ENCODE results near the gene PACRG. TPM values are rescaled to one million over a fixed set of nuclear protein-coding genes. Genes with fewer than 3 reads are reported as not detected.

Gene PACRG
- total RNA-seq, 2 donors from 2014 or later, result 2.8 to 21.3 TPM

DNA sequence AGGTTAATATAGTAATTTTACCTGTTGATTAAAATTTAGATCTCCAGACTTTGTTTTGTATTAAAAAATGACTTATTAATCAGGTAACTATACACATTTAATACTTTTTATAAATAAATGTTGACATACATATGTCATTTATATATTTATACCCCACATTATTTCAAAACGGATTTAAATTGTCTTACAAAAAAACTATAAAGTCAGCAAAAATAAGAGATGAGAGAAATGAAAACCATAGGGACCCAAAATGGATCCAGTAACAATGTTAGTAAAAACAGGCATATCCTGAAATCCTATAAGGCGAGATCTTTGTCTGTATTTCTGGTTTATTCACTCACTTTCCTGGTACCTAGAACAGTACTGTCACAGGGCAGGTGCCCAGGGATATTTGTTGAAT lies 91.5 kb downstream of the PACRG start:
- no peak overlapping the region for H3K4me3 ChIP-seq
- TF ChIP-seq, protein P1, sequence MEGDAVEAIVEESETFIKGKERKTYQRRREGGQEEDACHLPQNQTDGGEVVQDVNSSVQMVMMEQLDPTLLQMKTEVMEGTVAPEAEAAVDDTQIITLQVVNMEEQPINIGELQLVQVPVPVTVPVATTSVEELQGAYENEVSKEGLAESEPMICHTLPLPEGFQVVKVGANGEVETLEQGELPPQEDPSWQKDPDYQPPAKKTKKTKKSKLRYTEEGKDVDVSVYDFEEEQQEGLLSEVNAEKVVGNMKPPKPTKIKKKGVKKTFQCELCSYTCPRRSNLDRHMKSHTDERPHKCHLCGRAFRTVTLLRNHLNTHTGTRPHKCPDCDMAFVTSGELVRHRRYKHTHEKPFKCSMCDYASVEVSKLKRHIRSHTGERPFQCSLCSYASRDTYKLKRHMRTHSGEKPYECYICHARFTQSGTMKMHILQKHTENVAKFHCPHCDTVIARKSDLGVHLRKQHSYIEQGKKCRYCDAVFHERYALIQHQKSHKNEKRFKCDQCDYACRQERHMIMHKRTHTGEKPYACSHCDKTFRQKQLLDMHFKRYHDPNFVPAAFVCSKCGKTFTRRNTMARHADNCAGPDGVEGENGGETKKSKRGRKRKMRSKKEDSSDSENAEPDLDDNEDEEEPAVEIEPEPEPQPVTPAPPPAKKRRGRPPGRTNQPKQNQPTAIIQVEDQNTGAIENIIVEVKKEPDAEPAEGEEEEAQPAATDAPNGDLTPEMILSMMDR (IDR thresholded peaks at IDR 0.05), result no peak
- DNase-seq (ENCODE audit: low spot score), result no peak
- H3K27me3 ChIP-seq, result no peaks in the 10 kb centered on the region
- H3K27ac ChIP-seq, result no peak overlapping the region
- H3K36me3 ChIP-seq, result no peaks in the 10 kb centered on the region
- no peaks in the 10 kb centered on the region for H3K4me1 ChIP-seq
- no peaks in the 10 kb centered on the region for H3K9me3 ChIP-seq

- H3K27me3 ChIP-seq, result no peaks in the 10 kb centered on the region
- no peak for DNase-seq (ENCODE audit: low spot score)
- H3K9me3 ChIP-seq, result no peaks in the 10 kb centered on the region
- H3K36me3 ChIP-seq, result no peaks in the 10 kb centered on the region
- no peak overlapping the region for H3K27ac ChIP-seq
- H3K4me3 ChIP-seq, result no peak overlapping the region
- H3K4me1 ChIP-seq, result no peaks in the 10 kb centered on the region
- TF ChIP-seq, protein P1 (IDR thresholded peaks at IDR 0.05), result no peak
Observed at GRCh38 chr6:162821102-162821501, 93.3 kb downstream of the PACRG start.

DNA sequence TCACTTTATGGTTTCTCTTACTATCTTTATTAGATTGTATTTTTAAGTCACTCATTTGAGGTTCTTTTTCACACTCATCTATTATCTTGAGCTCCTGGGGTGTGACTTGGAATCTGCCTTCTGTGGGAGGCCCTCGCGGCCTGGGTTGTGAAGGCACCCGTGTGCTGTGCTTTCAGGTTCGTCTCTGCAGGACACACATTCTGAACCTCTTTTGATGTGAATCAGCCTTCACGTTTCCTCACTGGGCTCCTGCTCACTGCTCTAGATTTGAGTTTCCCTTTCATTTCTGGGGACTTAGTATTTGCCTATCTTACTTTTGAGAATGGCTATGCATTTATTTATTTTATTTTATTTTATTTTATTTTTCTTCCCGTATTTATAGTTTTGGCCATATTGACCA lies 97.8 kb downstream of the PACRG start:
- Histone ChIP-seq H3K27ac (no peak overlapping the region), H3K4me3 (no peak overlapping the region), H3K4me1 (no peaks in the 10 kb centered on the region), H3K9me3 (no peaks in the 10 kb centered on the region), H3K27me3 (no peaks in the 10 kb centered on the region), H3K36me3 (no peaks in the 10 kb centered on the region)
- TF ChIP-seq, protein P1 (IDR thresholded peaks at IDR 0.05), result no peak
- no peak for DNase-seq (ENCODE audit: low spot score)

GRCh38 chr6:162829013-162829742 lies 101.4 kb downstream of the PACRG start:
- H3K4me1 ChIP-seq, result no peaks in the 10 kb centered on the region
- H3K4me3 ChIP-seq, result no peak overlapping the region
- H3K9me3 ChIP-seq, result peaks cover 0 to 6% of the 10 kb centered on the region in 2 donors
- DNase-seq (ENCODE audit: low spot score), result no peak
- H3K27me3 ChIP-seq, result no peaks in the 10 kb centered on the region
- TF ChIP-seq, protein P1 (IDR thresholded peaks at IDR 0.05), result no peak
- no peaks in the 10 kb centered on the region for H3K36me3 ChIP-seq
- H3K27ac ChIP-seq, result no peak overlapping the region

- no peaks in the 10 kb centered on the region for H3K4me1 ChIP-seq
- H3K36me3 ChIP-seq, result no peaks in the 10 kb centered on the region
- no peak for DNase-seq (ENCODE audit: low spot score)
- H3K27me3 ChIP-seq, result no peaks in the 10 kb centered on the region
- H3K4me3 ChIP-seq, result no peak overlapping the region
- peaks cover 0 to 9% of the 10 kb centered on the region in 2 donors for H3K9me3 ChIP-seq
- TF ChIP-seq, protein P1 (IDR thresholded peaks at IDR 0.05), result no peak
- no peak overlapping the region for H3K27ac ChIP-seq
Observed at GRCh38 chr6:162833776-162834175, 106.0 kb downstream of the PACRG start.

DNA sequence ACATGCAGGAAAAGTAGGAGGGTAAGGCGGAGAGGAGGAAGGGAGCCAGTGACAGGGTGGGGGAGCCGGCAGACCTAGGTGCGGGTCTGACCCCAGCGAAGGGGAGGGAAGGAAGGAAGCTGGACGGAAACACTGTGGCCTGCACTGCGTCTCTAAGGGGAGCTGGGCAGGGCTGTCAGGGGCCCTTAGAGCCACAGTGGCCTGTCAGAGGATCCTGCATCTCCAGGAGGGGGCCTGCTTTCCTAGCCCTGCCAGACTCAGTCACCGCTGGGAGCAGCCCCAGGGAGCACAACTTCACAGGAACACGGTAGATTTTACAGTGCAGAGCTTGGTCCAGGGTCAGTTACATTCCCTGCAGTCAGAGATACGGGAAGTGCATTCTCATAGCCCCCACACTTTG lies 118.2 kb downstream of the PACRG start:
- Histone ChIP-seq H3K4me3 (no peak overlapping the region), H3K4me1 (no peaks in the 10 kb centered on the region), H3K36me3 (no peaks in the 10 kb centered on the region), H3K9me3 (no peaks in the 10 kb centered on the region), H3K27ac (no peak overlapping the region), H3K27me3 (no peaks in the 10 kb centered on the region)
- no peak for DNase-seq (ENCODE audit: low spot score)
- TF ChIP-seq, protein P1 (IDR thresholded peaks at IDR 0.05), result no peak

Measured in right atrium auricular region (tissue), 2 donors.